ENCODE results near the gene LCLAT1.

The LCLAT1 gene

DNA sequence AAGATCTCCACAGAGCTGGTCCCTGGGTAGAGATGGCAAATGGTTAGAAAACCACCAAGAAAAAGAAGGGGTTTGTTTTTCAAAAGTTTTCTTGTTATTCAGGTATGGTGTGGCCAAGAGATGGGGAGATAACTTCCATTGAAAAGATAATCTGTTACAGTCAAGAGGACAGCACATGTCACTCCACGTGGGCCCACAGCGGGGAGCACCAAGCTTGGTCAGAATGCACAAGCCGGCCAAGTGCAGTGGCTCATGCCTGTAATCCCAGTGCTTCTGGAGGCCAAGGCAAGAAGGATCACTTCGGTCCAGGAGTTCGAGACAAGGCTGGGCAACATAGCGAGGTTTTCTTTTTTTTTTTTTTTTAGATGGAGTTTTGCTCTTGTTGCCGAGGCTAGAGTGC is 6.0 kb upstream of the LCLAT1 start:
- POLR2A ChIA-PET: no interaction called here
- CTCF ChIA-PET: interaction anchor here (0.6 kb wide), 1 partner anchor 199 kb away, joined by 3 read pairs; no protein-coding TSS in a partner anchor
- H3K27ac ChIP-seq (ENCODE audit: extremely low read depth, low read depth, low read length): no peak overlapping the region
- H3K9me3 ChIP-seq (ENCODE audit: control insufficient read depth, insufficient read depth, low read depth, low read length): no peaks in the 10 kb centered on the region
- H3K4me3 ChIP-seq (ENCODE audit: low read depth, low read length): no peak overlapping the region
- TF ChIP-seq ZNF426 (tag by site-specific recombination; IDR thresholded peaks at IDR 0.05) (no peak), ZNF398 (tag by site-specific recombination; IDR thresholded peaks at IDR 0.05) (no peak), KLF9 (tag by site-specific recombination; IDR thresholded peaks at IDR 0.05; ENCODE audit: low read depth) (no peak), ZNF768 (tag by site-specific recombination; IDR thresholded peaks at IDR 0.05) (no peak), ZNF423 (tag by site-specific recombination; IDR thresholded peaks at IDR 0.05) (no peak), ZNF335 (tag by site-specific recombination; conservative IDR thresholded peaks at IDR 0.05) (no peak), PRDM6 (tag by site-specific recombination; IDR thresholded peaks at IDR 0.05) (no peak)
- no peaks in the 10 kb centered on the region for H3K36me3 ChIP-seq (ENCODE audit: control insufficient read depth in 2 of 2, insufficient read depth in 1 of 2, low read length in 2 of 2)
- no peaks in the 10 kb centered on the region for H3K4me1 ChIP-seq (ENCODE audit: control insufficient read depth, insufficient read depth, low read length)

DNA sequence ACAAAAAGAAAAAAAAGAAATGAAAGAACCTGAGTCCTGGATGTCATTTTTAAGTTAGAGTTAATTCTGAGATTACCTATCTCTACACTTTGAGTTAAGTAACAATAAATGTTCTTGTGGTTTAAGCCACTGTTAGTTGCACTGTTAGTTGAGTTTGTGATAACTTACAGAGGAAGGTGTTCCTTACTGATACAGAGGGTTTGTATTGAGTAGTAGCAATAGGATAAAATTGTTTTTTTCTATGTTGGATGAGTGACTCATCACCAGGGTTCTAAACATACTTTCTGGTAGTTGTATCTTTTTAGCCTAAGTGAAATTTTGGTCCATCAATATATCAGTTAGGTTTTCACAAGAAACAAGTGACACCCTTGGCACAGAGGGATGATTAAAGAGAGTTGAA is 4.0 kb upstream of the LCLAT1 start:
- Histone ChIP-seq H3K27ac (ENCODE audit: extremely low read depth, low read depth, low read length) (no peak overlapping the region), H3K4me3 (ENCODE audit: low read depth, low read length) (no peak overlapping the region), H3K9me3 (ENCODE audit: control insufficient read depth, insufficient read depth, low read depth, low read length) (no peaks in the 10 kb centered on the region), H3K36me3 (ENCODE audit: control insufficient read depth in 2 of 2, insufficient read depth in 1 of 2, low read length in 2 of 2) (no peaks in the 10 kb centered on the region), H3K4me1 (ENCODE audit: control insufficient read depth, insufficient read depth, low read length) (no peaks in the 10 kb centered on the region)
- ChIA-PET POLR2A (no interaction called here), CTCF (interaction anchor here (1.2 kb wide), 1 partner anchor 12 kb away, joined by 3 read pairs; no protein-coding TSS in a partner anchor)
- TF ChIP-seq OVOL3 (tag by site-specific recombination; IDR thresholded peaks at IDR 0.05): no peak
- TF ChIP-seq, protein P1, sequence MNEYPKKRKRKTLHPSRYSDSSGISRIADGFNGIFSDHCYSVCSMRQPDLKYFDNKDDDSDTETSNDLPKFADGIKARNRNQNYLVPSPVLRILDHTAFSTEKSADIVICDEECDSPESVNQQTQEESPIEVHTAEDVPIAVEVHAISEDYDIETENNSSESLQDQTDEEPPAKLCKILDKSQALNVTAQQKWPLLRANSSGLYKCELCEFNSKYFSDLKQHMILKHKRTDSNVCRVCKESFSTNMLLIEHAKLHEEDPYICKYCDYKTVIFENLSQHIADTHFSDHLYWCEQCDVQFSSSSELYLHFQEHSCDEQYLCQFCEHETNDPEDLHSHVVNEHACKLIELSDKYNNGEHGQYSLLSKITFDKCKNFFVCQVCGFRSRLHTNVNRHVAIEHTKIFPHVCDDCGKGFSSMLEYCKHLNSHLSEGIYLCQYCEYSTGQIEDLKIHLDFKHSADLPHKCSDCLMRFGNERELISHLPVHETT (tag by site-specific recombination; IDR thresholded peaks at IDR 0.05): no peak
- TF ChIP-seq BCL11B (tag by site-specific recombination; IDR thresholded peaks at IDR 0.05; ENCODE audit: low read depth): no peak
- TF ChIP-seq ZNF239 (tag by site-specific recombination; IDR thresholded peaks at IDR 0.05): no peak
- no peak for TF ChIP-seq OSR2 (tag by site-specific recombination; IDR thresholded peaks at IDR 0.05)
- no peak for TF ChIP-seq ZNF155 (tag by site-specific recombination; IDR thresholded peaks at IDR 0.05)
- TF ChIP-seq ZNF354C (tag by site-specific recombination; IDR thresholded peaks at IDR 0.05; ENCODE audit: borderline replicate concordance, low read depth): no peak
- TF ChIP-seq ZNF473 (tag by site-specific recombination; IDR thresholded peaks at IDR 0.05): no peak
- TF ChIP-seq ZNF169 (tag by site-specific recombination; IDR thresholded peaks at IDR 0.05): no peak
- no peak for TF ChIP-seq ZNF561 (tag by site-specific recombination; IDR thresholded peaks at IDR 0.05; ENCODE audit: borderline replicate concordance)
- TF ChIP-seq ZNF660 (tag by site-specific recombination; IDR thresholded peaks at IDR 0.05): no peak
- TF ChIP-seq ZBTB21 (tag by site-specific recombination; IDR thresholded peaks at IDR 0.05): no peak
- no peak for TF ChIP-seq GFI1B (tag by site-specific recombination; IDR thresholded peaks at IDR 0.05)
- no peak for TF ChIP-seq EGR2 (tag by site-specific recombination; IDR thresholded peaks at IDR 0.05; ENCODE audit: low read depth)

Data from HEK293 (cell line).